ENCODE data around the gene CCDC61. TPM values are rescaled to one million over a fixed set of nuclear protein-coding genes. Genes with fewer than 3 reads are reported as not detected.

The CCDC61 gene
- total RNA-seq, 1 donor: 0.94 TPM

- Histone ChIP-seq H3K9me3 (ENCODE audit: low read depth, low read length) (no peaks in the 10 kb centered on the region), H3K4me3 (ENCODE audit: low read length) (no peak overlapping the region), H3K27me3 (ENCODE audit: insufficient read depth, low read length) (peaks cover 13% of the 10 kb centered on the region), H3K4me1 (ENCODE audit: insufficient read depth, low read length) (peaks cover 26% of the 10 kb centered on the region)
These were observed 23.5 kb downstream of the CCDC61 start for GRCh38 chr19:46018729-46019251.

GRCh38 chr19:46019270-46019669, 24.0 kb downstream of the CCDC61 start:
- H3K4me3 ChIP-seq (ENCODE audit: low read length): no peak overlapping the region
- peaks cover 26% of the 10 kb centered on the region for H3K4me1 ChIP-seq (ENCODE audit: insufficient read depth, low read length)
- H3K27me3 ChIP-seq (ENCODE audit: insufficient read depth, low read length): peaks cover 11% of the 10 kb centered on the region
- H3K9me3 ChIP-seq (ENCODE audit: low read depth, low read length): no peaks in the 10 kb centered on the region

DNA sequence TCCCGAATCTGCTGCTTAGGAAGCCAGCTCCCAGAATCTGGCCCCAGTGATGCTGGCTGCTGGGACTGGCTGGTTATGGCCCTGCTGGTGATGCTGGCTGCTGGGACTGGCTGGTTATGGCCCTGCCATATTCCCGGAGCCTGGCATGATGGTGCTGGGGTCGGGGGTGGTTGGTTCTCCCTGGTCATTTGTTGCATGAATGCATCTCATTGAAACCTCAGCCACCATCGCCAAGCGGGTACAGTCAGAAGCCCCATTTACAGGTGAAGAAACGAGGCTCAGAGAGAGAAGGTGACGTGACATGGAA, 25.5 kb downstream of the CCDC61 start:
- Histone ChIP-seq H3K4me1 (ENCODE audit: insufficient read depth, low read length) (peaks cover 15% of the 10 kb centered on the region), H3K27me3 (ENCODE audit: insufficient read depth, low read length) (peaks cover 7% of the 10 kb centered on the region), H3K9me3 (ENCODE audit: low read depth, low read length) (no peaks in the 10 kb centered on the region), H3K4me3 (ENCODE audit: low read length) (no peak overlapping the region)

DNA sequence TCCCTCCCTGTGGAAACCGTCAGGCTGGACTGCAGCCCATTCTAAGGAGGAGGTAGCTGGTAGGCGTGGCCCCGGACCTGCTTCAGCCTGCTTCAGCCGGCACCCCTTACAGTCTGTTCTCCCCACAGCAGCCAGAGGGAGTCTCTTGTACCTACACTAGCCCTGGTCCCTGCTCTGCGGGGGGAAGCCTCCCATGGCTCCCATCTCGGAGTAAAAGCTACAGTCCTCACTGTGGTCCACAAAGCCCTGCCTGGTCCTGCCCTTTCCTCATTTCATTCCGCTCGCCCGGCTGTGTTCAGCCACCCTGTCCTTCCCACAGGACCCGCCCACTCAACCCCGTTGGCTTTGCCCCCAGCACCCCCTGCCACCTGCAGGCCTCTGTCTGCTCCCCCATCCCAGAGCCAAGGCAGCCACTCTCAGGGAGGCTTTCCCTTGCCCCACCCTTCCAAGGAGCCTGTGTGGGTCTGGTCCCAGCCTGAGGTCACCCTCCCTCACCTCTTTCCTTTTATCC, 26.3 kb downstream of the CCDC61 start:
- Histone ChIP-seq H3K27me3 (ENCODE audit: insufficient read depth, low read length) (peaks cover 7% of the 10 kb centered on the region), H3K9me3 (ENCODE audit: low read depth, low read length) (no peaks in the 10 kb centered on the region), H3K4me3 (ENCODE audit: low read length) (peak overlapping the region; percentile 26), H3K4me1 (ENCODE audit: insufficient read depth, low read length) (peaks cover 16% of the 10 kb centered on the region)

GRCh38 chr19:46022061-46022430, 26.8 kb downstream of the CCDC61 start:
- H3K9me3 ChIP-seq (ENCODE audit: low read depth, low read length): no peaks in the 10 kb centered on the region
- peak overlapping the region; percentile 26 for H3K4me3 ChIP-seq (ENCODE audit: low read length)

DNA sequence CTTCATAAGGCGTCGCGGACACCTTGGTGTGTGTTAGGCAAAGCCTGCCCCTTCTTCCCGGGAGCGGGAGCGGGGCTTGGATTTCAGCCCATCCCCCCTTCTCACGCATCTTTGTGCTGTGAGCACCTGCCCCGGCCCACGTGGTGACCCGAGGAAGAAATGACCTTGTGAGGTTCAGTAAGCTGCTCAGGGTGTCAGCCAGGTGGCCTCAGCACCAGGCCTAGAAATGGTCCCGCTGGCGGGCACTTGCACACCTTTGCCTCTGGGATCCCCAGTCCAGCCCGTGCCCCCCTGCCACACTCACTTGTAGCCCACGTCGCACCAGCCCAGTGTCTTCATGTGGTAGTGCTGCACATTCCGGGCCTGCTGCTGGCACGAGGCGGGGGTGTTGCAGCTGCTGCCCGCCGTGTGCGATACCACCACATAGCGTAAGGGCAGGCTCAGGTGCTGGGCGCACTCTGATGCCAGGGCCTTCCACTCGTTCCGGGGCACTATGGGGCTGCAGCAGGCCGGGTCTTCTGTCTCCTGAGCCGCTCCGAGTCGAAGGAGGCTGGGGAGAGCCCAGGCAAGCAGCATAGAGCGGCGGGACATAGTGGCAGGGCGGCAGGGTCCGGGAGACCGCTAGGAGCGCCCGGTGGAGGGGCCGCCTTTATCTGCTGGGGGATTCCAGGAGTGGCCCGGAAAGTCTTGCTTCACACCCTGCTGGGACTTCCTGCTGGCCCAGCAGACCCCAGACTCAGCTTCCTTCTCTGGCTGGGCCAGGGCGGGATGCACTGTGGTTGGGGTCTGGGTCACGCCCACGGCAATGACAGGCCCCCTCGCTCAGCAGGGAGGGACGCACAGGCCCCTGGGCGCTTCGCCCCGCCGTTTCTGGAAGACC, 27.4 kb downstream of the CCDC61 start, which contains the start of gene PGLYRP1:
TSS of gene PGLYRP1 (minus strand) at position 623 of the 880 bp plus-strand sequence. CDS start at position 591, 32 bp downstream.
- Histone ChIP-seq H3K27me3 (ENCODE audit: insufficient read depth, low read length) (peaks cover 7% of the 10 kb centered on the region), H3K4me3 (ENCODE audit: low read length) (peak within 1 kb of the TSS; percentile 26), H3K9me3 (ENCODE audit: low read depth, low read length) (no peaks in the 10 kb centered on the region), H3K4me1 (ENCODE audit: insufficient read depth, low read length) (peaks cover 16% of the 10 kb centered on the region)

More at GRCh38 chr19:46022061-46022430, 26.8 kb downstream of the CCDC61 start:
- H3K27me3 ChIP-seq (ENCODE audit: insufficient read depth, low read length): peaks cover 7% of the 10 kb centered on the region
- H3K4me1 ChIP-seq (ENCODE audit: insufficient read depth, low read length): peaks cover 18% of the 10 kb centered on the region

GRCh38 chr19:46023311-46023779, 28.1 kb downstream of the CCDC61 start:
- Histone ChIP-seq H3K4me3 (ENCODE audit: low read length) (peak overlapping the region; percentile 26), H3K4me1 (ENCODE audit: insufficient read depth, low read length) (peaks cover 16% of the 10 kb centered on the region), H3K27me3 (ENCODE audit: insufficient read depth, low read length) (peaks cover 7% of the 10 kb centered on the region), H3K9me3 (ENCODE audit: low read depth, low read length) (no peaks in the 10 kb centered on the region)

DNA sequence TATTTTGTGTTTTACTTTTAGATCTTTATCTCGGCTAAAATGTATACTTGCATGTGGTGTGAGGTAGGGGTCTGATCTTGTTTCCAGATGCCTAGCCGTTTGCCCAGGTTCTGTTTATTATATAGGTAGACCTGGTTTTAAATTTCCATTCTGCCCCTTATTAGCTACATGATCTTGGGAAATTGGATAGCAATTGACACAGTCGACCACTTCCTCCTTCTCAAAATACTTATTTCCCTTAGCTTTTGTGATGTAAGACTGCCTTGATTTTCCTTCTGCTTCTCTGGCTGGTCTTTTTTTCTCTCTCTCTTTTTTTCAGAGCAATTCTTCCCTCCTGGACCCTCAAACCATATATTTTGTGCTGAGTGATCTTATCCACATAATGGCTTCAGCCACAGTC, 30.6 kb downstream of the CCDC61 start:
- Histone ChIP-seq H3K4me1 (ENCODE audit: insufficient read depth, low read length) (peaks cover 16% of the 10 kb centered on the region), H3K9me3 (ENCODE audit: low read depth, low read length) (no peaks in the 10 kb centered on the region), H3K4me3 (ENCODE audit: low read length) (no peak overlapping the region), H3K27me3 (ENCODE audit: insufficient read depth, low read length) (peaks cover 9% of the 10 kb centered on the region)

GRCh38 chr19:46030812-46031550, 35.7 kb downstream of the CCDC61 start:
- peaks cover 13% of the 10 kb centered on the region for H3K4me1 ChIP-seq (ENCODE audit: insufficient read depth, low read length)
- H3K27me3 ChIP-seq (ENCODE audit: insufficient read depth, low read length): peaks cover 2% of the 10 kb centered on the region
- H3K4me3 ChIP-seq (ENCODE audit: low read length): no peak overlapping the region
- H3K9me3 ChIP-seq (ENCODE audit: low read depth, low read length): no peaks in the 10 kb centered on the region

GRCh38 chr19:46031781-46032596, 36.7 kb downstream of the CCDC61 start:
- Histone ChIP-seq H3K4me3 (ENCODE audit: low read length) (no peak overlapping the region), H3K9me3 (ENCODE audit: low read depth, low read length) (no peaks in the 10 kb centered on the region), H3K4me1 (ENCODE audit: insufficient read depth, low read length) (peaks cover 2% of the 10 kb centered on the region), H3K27me3 (ENCODE audit: insufficient read depth, low read length) (peaks cover 2% of the 10 kb centered on the region)

- H3K4me1 ChIP-seq (ENCODE audit: insufficient read depth, low read length): no peaks in the 10 kb centered on the region
- no peak overlapping the region for H3K4me3 ChIP-seq (ENCODE audit: low read length)
- peaks cover 2% of the 10 kb centered on the region for H3K27me3 ChIP-seq (ENCODE audit: insufficient read depth, low read length)
- no peaks in the 10 kb centered on the region for H3K9me3 ChIP-seq (ENCODE audit: low read depth, low read length)
These were observed 37.3 kb downstream of the CCDC61 start for GRCh38 chr19:46032597-46033025.

DNA sequence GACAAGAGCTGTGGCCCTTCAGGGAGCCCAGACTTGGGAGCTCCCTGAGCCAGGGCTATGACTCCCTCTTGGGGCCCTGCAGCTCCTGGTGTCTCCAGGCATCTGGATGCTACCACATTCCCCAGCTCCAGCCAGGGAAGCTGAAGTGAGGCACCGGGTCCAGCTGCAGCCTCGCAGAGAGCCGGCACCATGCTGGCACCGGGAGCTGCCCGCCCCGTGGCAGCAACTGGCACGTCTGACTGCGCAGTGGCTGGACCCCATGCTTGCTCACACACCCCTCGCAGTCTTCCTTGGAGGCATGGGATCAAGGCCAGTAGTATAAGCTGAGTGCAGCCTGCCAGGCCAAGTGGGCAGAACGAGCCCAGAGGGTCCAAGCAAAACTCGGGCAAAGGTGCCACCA, 38.1 kb downstream of the CCDC61 start:
- Histone ChIP-seq H3K27me3 (ENCODE audit: insufficient read depth, low read length) (peaks cover 2% of the 10 kb centered on the region), H3K4me3 (ENCODE audit: low read length) (no peak overlapping the region), H3K9me3 (ENCODE audit: low read depth, low read length) (no peaks in the 10 kb centered on the region), H3K4me1 (ENCODE audit: insufficient read depth, low read length) (no peaks in the 10 kb centered on the region)

- no peaks in the 10 kb centered on the region for H3K4me1 ChIP-seq (ENCODE audit: insufficient read depth, low read length)
- no peak overlapping the region for H3K4me3 ChIP-seq (ENCODE audit: low read length)
- H3K9me3 ChIP-seq (ENCODE audit: low read depth, low read length): no peaks in the 10 kb centered on the region
- H3K27me3 ChIP-seq (ENCODE audit: insufficient read depth, low read length): peaks cover 4% of the 10 kb centered on the region
These were observed 40.3 kb downstream of the CCDC61 start for GRCh38 chr19:46035546-46035945.

DNA sequence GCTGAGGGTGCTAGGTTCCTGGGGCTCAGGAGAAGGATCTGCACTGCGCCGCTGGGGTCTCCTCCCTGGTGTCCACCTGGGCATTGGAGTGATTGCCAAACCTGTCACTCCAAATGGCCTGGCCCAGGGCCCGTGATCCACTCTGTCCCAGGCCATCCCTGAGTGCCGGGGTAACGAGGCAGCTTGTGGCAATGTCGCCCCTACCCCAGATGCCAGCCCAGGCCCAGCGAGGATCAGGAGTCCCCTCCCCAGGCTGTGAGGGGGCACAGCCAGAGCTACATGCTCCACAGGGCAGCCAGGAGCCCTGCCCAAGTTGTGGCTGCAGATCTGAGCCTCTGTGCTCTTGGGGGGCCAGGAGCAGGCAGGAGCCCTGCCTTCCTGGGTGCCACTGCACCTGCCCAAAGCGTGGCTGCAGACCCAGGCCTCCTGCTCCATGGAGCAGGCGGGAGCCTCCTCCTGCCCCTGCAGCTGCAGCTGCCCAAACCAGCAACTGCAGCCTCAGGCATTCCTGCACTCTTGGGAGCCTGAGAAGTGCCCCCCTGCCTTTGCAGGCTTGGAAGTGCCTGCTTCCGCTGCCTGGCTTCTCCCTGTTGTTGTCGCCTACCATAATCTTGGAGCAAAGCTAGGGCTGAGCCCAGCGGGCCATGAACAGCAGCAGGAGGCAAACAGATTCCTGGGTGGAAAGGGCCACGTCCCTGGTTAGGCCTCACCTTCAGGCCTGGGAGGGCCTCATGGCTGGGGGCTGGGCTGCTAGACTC, 40.9 kb downstream of the CCDC61 start:
- Histone ChIP-seq H3K4me3 (ENCODE audit: low read length) (no peak overlapping the region), H3K4me1 (ENCODE audit: insufficient read depth, low read length) (no peaks in the 10 kb centered on the region), H3K27me3 (ENCODE audit: insufficient read depth, low read length) (peaks cover 4% of the 10 kb centered on the region), H3K9me3 (ENCODE audit: low read depth, low read length) (no peaks in the 10 kb centered on the region)

Measured in mononuclear cell (primary cell).